ENCODE measurements around the gene HTRA3.

DNA sequence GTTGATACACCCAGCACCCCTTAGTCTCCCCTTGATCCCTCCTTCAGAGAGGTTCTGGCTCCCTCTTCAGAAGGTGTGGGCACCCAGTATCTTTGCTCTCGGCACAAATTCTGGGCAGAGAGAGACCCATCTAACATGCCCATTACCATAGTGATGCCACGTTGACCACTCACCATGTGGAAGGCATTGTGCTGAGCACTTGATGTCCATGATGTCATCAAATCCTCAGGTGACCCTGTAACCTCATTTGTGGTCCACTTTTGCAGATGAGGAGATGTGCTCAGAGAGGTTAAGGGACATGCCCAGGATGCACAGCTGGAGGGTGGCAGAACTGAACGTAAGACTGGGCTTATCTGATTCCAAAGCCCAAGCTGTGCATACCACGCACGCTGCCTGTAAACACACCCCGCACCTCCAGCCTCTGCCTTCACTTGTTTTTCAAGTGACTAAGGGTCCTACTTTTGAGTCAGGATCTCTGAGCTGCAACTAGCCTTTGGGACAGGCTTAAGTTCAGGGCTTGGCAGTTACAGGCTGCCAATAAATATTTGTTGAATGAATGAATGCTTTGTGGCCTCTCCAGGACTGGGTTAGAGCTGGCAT is 55.2 kb downstream of the HTRA3 start:
- TF ChIP-seq, protein P1, sequence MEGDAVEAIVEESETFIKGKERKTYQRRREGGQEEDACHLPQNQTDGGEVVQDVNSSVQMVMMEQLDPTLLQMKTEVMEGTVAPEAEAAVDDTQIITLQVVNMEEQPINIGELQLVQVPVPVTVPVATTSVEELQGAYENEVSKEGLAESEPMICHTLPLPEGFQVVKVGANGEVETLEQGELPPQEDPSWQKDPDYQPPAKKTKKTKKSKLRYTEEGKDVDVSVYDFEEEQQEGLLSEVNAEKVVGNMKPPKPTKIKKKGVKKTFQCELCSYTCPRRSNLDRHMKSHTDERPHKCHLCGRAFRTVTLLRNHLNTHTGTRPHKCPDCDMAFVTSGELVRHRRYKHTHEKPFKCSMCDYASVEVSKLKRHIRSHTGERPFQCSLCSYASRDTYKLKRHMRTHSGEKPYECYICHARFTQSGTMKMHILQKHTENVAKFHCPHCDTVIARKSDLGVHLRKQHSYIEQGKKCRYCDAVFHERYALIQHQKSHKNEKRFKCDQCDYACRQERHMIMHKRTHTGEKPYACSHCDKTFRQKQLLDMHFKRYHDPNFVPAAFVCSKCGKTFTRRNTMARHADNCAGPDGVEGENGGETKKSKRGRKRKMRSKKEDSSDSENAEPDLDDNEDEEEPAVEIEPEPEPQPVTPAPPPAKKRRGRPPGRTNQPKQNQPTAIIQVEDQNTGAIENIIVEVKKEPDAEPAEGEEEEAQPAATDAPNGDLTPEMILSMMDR (IDR thresholded peaks at IDR 0.05; ENCODE audit: insufficient read depth, low read length): no peak
- TF ChIP-seq POLR2AphosphoS5 (IDR thresholded peaks at IDR 0.05; ENCODE audit: low read depth): no peak
- no peak for TF ChIP-seq GABPA (IDR thresholded peaks at IDR 0.05; ENCODE audit: low read depth)
